ENCODE results near the gene MBD1. TPM values are rescaled to one million over a fixed set of nuclear protein-coding genes. Genes with fewer than 3 reads are reported as not detected.

Gene MBD1
- total RNA-seq, 6 donors from 2014 or later: 57.6 to 150 (median 72.9) TPM

DNA sequence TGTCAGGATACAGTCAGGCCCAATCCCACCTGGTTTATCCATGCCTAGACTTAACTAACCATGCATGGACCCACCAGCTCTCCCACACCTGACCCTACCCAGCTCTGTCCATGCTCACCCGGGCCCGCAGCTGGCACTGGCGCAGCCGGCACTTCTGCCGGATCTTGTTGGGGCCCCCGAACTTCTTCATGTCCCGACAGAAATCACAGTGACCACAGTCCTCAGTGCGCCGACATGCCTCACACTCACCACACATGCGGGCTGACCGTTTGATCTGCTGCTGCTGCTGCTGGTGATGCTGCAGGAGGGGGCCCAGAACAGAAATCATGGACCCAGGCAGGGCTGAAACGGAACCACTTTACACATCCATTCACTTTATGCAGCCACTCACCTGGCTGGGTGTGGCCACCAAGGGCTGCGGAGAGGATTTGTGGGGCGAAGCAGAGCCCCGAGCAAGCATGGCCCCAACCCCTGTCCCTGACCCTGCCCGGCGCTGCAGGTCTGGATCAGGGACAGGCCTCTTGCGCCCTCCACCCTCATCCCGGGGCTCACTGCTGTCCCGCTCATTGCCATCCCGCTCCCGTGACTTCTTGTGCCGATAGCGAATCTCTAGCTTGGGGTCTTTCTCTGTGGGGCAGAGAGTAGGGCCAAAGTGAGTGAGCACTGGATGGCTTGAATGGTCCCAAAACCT, 4.5 kb upstream of the MBD1 start:
- Histone ChIP-seq H3K4me1 (peaks cover 11 to 30% (median 17%) of the 10 kb centered on the region in 4 donors), H3K27ac (peak overlapping the region in 1 of 4 donors; percentile 92), H3K9me3 (no peaks in the 10 kb centered on the region), H3K36me3 (peaks cover 7 to 39% (median 32%) of the 10 kb centered on the region in 4 donors), H3K4me3 (no peak overlapping the region), H3K27me3 (no peaks in the 10 kb centered on the region)
- 97 to 99% methylated on average over 24 of the region's 24 CpGs for WGBS, 2 donors
- no peak for ATAC-seq (ENCODE audit: low FRiP score in 2 of 2)
- TF ChIP-seq, protein P1, sequence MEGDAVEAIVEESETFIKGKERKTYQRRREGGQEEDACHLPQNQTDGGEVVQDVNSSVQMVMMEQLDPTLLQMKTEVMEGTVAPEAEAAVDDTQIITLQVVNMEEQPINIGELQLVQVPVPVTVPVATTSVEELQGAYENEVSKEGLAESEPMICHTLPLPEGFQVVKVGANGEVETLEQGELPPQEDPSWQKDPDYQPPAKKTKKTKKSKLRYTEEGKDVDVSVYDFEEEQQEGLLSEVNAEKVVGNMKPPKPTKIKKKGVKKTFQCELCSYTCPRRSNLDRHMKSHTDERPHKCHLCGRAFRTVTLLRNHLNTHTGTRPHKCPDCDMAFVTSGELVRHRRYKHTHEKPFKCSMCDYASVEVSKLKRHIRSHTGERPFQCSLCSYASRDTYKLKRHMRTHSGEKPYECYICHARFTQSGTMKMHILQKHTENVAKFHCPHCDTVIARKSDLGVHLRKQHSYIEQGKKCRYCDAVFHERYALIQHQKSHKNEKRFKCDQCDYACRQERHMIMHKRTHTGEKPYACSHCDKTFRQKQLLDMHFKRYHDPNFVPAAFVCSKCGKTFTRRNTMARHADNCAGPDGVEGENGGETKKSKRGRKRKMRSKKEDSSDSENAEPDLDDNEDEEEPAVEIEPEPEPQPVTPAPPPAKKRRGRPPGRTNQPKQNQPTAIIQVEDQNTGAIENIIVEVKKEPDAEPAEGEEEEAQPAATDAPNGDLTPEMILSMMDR (IDR thresholded peaks at IDR 0.05): no peak
- TF ChIP-seq POLR2A (IDR thresholded peaks at IDR 0.05) (no peak), EP300 (IDR thresholded peaks at IDR 0.05) (no peak), POLR2AphosphoS5 (IDR thresholded peaks at IDR 0.05) (no peak)
- peak in 1 of 2 donors; percentile 66 for DNase-seq

DNA sequence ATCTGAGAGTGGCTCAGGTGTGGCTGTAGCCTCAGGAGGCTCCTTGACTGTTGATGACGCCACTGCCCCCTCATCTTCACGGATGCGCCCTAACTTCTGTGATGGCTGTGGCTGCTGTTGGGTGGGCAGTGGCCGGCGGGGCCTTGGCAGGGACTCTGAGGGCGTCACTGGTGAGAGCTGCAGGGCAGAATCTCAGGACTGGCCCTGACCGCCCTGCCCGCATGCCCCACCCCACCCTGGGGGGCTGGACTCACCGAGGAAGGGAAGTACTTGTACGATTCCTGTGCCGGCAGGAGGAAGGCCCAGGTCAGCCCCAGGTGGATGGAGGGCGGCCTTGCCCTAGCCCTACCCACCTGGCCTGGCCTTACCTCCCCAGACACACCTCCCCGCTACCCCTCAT, 3.7 kb upstream of the MBD1 start:
- ATAC-seq (ENCODE audit: low FRiP score in 2 of 2) (no peak), DNase-seq (peak in 1 of 2 donors; percentile 82)
- TF ChIP-seq, protein P1 (IDR thresholded peaks at IDR 0.05): no peak
- TF ChIP-seq EP300 (IDR thresholded peaks at IDR 0.05): no peak
- no peak for TF ChIP-seq POLR2A (IDR thresholded peaks at IDR 0.05)
- TF ChIP-seq POLR2AphosphoS5 (IDR thresholded peaks at IDR 0.05): no peak
- H3K4me1 ChIP-seq: peaks cover 17 to 37% (median 24%) of the 10 kb centered on the region in 4 donors
- WGBS, 2 donors: 98 to 100% methylated on average over 8 to 13 of the region's 13 CpGs
- no peaks in the 10 kb centered on the region for H3K27me3 ChIP-seq
- H3K36me3 ChIP-seq: peaks cover 7 to 39% (median 32%) of the 10 kb centered on the region in 4 donors
- H3K9me3 ChIP-seq: no peaks in the 10 kb centered on the region
- H3K4me3 ChIP-seq: no peak overlapping the region
- H3K27ac ChIP-seq: peak overlapping the region in 1 of 4 donors; percentile 9

DNA sequence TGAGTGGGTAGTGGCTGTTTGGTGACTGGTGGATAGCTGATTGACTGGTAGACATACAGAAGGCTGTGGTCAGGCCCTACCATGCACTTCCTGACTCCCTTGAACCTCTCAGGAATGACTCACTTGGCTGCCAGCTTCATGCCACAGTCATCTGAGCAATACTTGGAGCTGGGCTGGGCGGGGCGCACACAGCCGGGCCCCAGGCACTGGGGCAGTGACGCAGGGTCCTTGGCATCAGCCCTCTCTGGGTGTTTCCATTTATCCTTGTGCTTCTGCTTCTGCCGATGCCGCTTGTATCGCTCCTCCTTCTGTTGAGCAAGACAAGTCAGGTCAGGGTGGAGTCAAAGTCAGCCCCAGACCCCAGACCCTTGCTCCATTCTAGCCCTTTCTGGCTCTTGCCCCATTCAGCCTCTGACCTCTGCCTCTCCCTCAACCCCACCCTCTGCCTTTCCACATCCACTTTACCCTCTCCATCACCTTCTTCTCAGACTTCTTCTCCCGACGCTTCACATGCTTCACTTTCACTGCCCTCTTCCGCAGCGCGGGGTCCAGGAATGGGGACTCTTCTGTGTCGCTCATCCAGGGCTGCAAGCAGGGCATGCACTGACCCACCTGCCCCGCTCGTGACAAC, 3.0 kb upstream of the MBD1 start:
- no peaks in the 10 kb centered on the region for H3K9me3 ChIP-seq
- WGBS, 2 donors: 92 to 95% methylated on average over 15 of the region's 15 CpGs

DNA sequence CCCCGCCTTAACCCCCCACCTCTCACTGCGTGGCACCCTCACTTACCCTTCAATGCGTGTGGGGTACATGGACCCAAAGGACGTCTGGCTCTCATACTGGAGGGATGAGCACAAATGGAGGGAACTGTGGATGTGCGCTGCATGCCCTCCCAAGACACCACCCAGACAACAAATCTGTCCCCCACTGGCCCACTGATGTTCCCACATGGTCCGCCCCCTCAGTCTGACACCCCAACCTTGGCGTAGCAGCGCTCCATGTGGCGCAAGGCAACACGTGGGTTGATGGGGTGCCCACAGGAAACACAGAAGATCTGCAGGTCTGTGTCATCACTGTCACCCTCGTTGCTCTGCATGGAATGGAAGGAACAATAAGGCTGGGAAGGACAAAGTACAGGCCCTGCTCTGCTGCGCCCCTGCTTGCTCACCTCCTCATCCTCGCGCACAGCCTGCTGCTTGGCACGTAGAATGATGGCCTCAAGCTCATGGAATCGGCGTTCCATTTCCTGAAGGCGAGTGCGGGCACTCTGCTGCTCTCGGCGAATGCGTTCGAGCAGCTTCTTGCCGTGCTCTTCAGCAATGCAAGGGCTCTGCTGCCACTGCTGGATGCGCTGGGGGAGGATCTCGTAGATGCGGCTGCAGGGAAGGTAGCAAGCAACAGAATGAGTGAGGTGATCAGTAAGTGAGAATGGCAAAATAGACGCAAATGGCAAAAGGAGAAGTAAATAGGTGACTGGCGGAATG, 2.3 kb upstream of the MBD1 start:
- Histone ChIP-seq H3K9me3 (no peaks in the 10 kb centered on the region), H3K4me3 (no peak overlapping the region), H3K4me1 (peaks cover 28 to 48% (median 33%) of the 10 kb centered on the region in 4 donors), H3K36me3 (peaks cover 7 to 43% (median 35%) of the 10 kb centered on the region in 4 donors), H3K27me3 (no peaks in the 10 kb centered on the region), H3K27ac (no peak overlapping the region)
- 89 to 94% methylated on average over 23 to 29 of the region's 29 CpGs for WGBS, 2 donors
- DNase-seq (peak in 1 of 2 donors; percentile 48), ATAC-seq (ENCODE audit: low FRiP score in 2 of 2) (no peak)
- TF ChIP-seq, protein P1 (IDR thresholded peaks at IDR 0.05): no peak
- TF ChIP-seq EP300 (IDR thresholded peaks at IDR 0.05) (no peak), POLR2A (IDR thresholded peaks at IDR 0.05) (no peak), POLR2AphosphoS5 (IDR thresholded peaks at IDR 0.05) (no peak)

More for the DNA sequence above, 3.0 kb upstream of the MBD1 start:
- Histone ChIP-seq H3K4me1 (peaks cover 24 to 44% (median 30%) of the 10 kb centered on the region in 4 donors), H3K27ac (no peak overlapping the region), H3K36me3 (peaks cover 7 to 43% (median 32%) of the 10 kb centered on the region in 4 donors), H3K4me3 (no peak overlapping the region), H3K27me3 (no peaks in the 10 kb centered on the region)
- ATAC-seq (ENCODE audit: low FRiP score in 2 of 2): no peak
- DNase-seq: peak in 1 of 2 donors; percentile 75
- no peak for TF ChIP-seq POLR2AphosphoS5 (IDR thresholded peaks at IDR 0.05)
- TF ChIP-seq, protein P1 (IDR thresholded peaks at IDR 0.05): no peak
- no peak for TF ChIP-seq POLR2A (IDR thresholded peaks at IDR 0.05)
- no peak for TF ChIP-seq EP300 (IDR thresholded peaks at IDR 0.05)
